ENCODE measurements around the gene ABI3.

ABI3 gene

DNA sequence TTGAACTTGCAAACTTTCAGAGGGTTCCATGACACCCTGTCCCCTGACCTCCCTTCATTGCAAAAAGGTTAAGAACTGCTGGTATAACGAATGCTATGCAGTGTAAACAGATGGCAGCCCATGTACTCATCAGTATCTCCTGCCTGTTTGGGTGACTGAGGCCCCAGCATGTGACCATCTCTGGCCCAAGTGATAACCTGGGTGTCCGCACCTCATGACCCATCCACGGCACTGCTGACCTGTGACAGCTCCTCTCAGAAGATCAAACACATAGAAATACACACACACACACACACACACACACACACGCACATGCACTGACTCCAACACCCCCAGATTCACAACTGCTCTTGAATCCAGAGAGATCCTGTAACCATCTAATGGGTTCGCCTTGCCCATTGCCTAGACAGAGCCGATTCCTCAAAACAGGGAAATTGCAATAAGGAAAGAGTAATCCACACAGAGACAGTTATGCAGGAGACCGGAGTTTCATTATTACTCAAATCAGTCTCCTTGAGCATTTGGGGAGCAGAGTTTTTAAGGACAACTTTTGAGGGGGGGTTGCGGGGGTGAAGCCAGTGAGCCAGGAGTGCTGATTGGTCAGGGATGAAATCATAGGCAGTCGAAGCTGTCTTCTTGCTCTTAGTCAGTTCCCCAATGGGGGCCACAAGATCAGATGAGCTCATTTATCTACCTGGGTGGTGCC lies 31.3 kb downstream of the ABI3 start:
- no peaks in the 10 kb centered on the region for H3K36me3 ChIP-seq (ENCODE audit: low read length)
- H2AFZ ChIP-seq (ENCODE audit: low read depth, low read length, severe bottlenecking): no peak overlapping the region
- H4K20me1 ChIP-seq (ENCODE audit: low read depth, low read length): no peaks in the 10 kb centered on the region
- H3F3A ChIP-seq (ENCODE audit: insufficient read depth): no peaks in the 10 kb centered on the region
- no peak overlapping the region for H3K4me3 ChIP-seq (ENCODE audit: insufficient read depth, low read length, poor library complexity, severe bottlenecking)
- H3K9ac ChIP-seq (ENCODE audit: low read length): no peak overlapping the region
- no peak overlapping the region for H3K4me2 ChIP-seq (ENCODE audit: low read depth, low read length, poor library complexity, severe bottlenecking)
- H3K27me3 ChIP-seq (ENCODE audit: low read length): no peaks in the 10 kb centered on the region
- no peaks in the 10 kb centered on the region for H3K9me3 ChIP-seq (ENCODE audit: insufficient read depth, low read length)
- H3K9me2 ChIP-seq (replicated peaks; ENCODE audit: insufficient read depth, low read length): no peaks in the 10 kb centered on the region
- TF ChIP-seq EZH2phosphoT487 (conservative IDR thresholded peaks at IDR 0.05; ENCODE audit: low read length): no peak
- TF ChIP-seq, protein P1, sequence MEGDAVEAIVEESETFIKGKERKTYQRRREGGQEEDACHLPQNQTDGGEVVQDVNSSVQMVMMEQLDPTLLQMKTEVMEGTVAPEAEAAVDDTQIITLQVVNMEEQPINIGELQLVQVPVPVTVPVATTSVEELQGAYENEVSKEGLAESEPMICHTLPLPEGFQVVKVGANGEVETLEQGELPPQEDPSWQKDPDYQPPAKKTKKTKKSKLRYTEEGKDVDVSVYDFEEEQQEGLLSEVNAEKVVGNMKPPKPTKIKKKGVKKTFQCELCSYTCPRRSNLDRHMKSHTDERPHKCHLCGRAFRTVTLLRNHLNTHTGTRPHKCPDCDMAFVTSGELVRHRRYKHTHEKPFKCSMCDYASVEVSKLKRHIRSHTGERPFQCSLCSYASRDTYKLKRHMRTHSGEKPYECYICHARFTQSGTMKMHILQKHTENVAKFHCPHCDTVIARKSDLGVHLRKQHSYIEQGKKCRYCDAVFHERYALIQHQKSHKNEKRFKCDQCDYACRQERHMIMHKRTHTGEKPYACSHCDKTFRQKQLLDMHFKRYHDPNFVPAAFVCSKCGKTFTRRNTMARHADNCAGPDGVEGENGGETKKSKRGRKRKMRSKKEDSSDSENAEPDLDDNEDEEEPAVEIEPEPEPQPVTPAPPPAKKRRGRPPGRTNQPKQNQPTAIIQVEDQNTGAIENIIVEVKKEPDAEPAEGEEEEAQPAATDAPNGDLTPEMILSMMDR (IDR thresholded peaks at IDR 0.05; ENCODE audit: insufficient read depth, low read length, poor library complexity, severe bottlenecking): no peak
- no peak overlapping the region for H3K27ac ChIP-seq (ENCODE audit: low read depth, low read length)
- H3K79me2 ChIP-seq (ENCODE audit: insufficient read depth, low read length): no peaks in the 10 kb centered on the region

DNA sequence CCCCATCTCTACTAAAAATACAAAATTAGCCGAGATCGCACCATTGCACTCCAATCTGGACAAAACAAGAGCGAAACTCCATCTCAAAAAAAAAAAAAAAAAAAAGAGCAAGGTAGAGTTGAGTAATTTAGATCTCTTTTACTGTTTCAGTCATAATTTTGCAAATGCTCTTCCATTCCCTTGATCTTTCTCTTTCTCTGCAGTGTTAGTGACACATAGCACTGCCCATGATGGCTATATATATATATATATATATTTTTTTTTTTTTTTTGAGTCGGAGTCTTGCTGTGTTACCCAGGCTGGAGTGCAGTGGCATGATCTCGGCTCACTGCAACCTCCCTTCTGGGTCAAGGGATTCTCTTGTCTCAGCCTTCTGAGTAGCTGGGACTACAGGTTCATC lies 32.3 kb downstream of the ABI3 start:
- Histone ChIP-seq H4K20me1 (ENCODE audit: low read depth, low read length) (no peaks in the 10 kb centered on the region), H3K4me2 (ENCODE audit: low read depth, low read length, poor library complexity, severe bottlenecking) (no peak overlapping the region), H2AFZ (ENCODE audit: low read depth, low read length, severe bottlenecking) (no peak overlapping the region), H3K9ac (ENCODE audit: low read length) (no peak overlapping the region), H3K27ac (ENCODE audit: low read depth, low read length) (no peak overlapping the region), H3K36me3 (ENCODE audit: low read length) (no peaks in the 10 kb centered on the region), H3K27me3 (ENCODE audit: low read length) (no peaks in the 10 kb centered on the region), H3K9me2 (replicated peaks; ENCODE audit: insufficient read depth, low read length) (no peaks in the 10 kb centered on the region), H3K4me3 (ENCODE audit: insufficient read depth, low read length, poor library complexity, severe bottlenecking) (no peak overlapping the region), H3K79me2 (ENCODE audit: insufficient read depth, low read length) (no peaks in the 10 kb centered on the region), H3K9me3 (ENCODE audit: insufficient read depth, low read length) (no peaks in the 10 kb centered on the region), H3F3A (ENCODE audit: insufficient read depth) (no peaks in the 10 kb centered on the region)
- TF ChIP-seq EZH2phosphoT487 (conservative IDR thresholded peaks at IDR 0.05; ENCODE audit: low read length): no peak
- TF ChIP-seq, protein P1 (IDR thresholded peaks at IDR 0.05; ENCODE audit: insufficient read depth, low read length, poor library complexity, severe bottlenecking): no peak

DNA sequence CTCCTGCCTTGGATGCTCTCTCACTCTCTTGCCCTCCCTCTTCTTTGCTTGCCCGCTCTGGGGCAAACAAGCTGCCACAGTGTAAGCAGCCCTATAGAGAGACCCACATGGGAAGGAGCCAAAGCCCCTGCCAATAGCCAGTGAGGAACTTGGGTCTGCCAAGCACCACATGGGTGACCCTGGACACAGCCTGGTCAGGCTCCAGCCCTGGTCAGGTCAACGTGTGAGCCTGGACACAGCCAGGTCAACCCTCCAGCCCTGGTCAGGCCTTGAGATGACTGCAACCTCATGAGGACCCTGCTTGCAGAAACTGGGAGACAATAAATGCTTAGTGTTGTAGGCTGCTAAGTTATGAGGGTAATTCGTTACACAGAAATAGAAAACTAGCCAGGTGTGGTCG lies 34.3 kb downstream of the ABI3 start:
- Histone ChIP-seq H3K79me2 (ENCODE audit: insufficient read depth, low read length) (no peaks in the 10 kb centered on the region), H2AFZ (ENCODE audit: low read depth, low read length, severe bottlenecking) (no peak overlapping the region), H4K20me1 (ENCODE audit: low read depth, low read length) (no peaks in the 10 kb centered on the region), H3F3A (ENCODE audit: insufficient read depth) (no peaks in the 10 kb centered on the region), H3K36me3 (ENCODE audit: low read length) (no peaks in the 10 kb centered on the region), H3K4me3 (ENCODE audit: insufficient read depth, low read length, poor library complexity, severe bottlenecking) (no peak overlapping the region), H3K27ac (ENCODE audit: low read depth, low read length) (no peak overlapping the region), H3K4me2 (ENCODE audit: low read depth, low read length, poor library complexity, severe bottlenecking) (no peak overlapping the region), H3K9me3 (ENCODE audit: insufficient read depth, low read length) (no peaks in the 10 kb centered on the region), H3K9me2 (replicated peaks; ENCODE audit: insufficient read depth, low read length) (no peaks in the 10 kb centered on the region), H3K9ac (ENCODE audit: low read length) (no peak overlapping the region), H3K27me3 (ENCODE audit: low read length) (no peaks in the 10 kb centered on the region)
- TF ChIP-seq, protein P1 (IDR thresholded peaks at IDR 0.05; ENCODE audit: insufficient read depth, low read length, poor library complexity, severe bottlenecking): no peak
- no peak for TF ChIP-seq EZH2phosphoT487 (conservative IDR thresholded peaks at IDR 0.05; ENCODE audit: low read length)

Measured in SU-DHL-6 (cell line).